HG02870 (cell line): ENCODE measurements around the gene ATP6V0A4.
"Not testable (repeated sequence)": the region's sequence is repeated elsewhere in the genome, so short reads cannot be mapped to it uniquely, and the experiment has no call there.

Experiments
- ATAC-seq: cut with Tn5 transposase; IDR thresholded peaks from one replicate; pipeline ENCODE4 v1.9.1; 2021; ENCODE audit warnings: mild to moderate bottlenecking, moderate library complexity; ENCODE audit not compliant: unreplicated experiment

Gene ATP6V0A4

GRCh38 chr7:138705167-138705566 lies 92.8 kb downstream of the ATP6V0A4 start:
- no peak for ATAC-seq

- no peak for ATAC-seq
These were observed 96.5 kb downstream of the ATP6V0A4 start for GRCh38 chr7:138701537-138701923.

GRCh38 chr7:138700857-138701536 lies 97.0 kb downstream of the ATP6V0A4 start, which contains the start of gene SVOPL:
Gene SVOPL (minus strand): TSS chr7:138701362. CDS start chr7:138679045, 22,317 bp downstream.
- no peak for ATAC-seq

- ATAC-seq: no peak
These were observed 98.3 kb downstream of the ATP6V0A4 start for GRCh38 chr7:138699661-138700060.

GRCh38 chr7:138698281-138698680 lies 99.7 kb downstream of the ATP6V0A4 start:
- no peak for ATAC-seq

GRCh38 chr7:138697535-138698182 lies 100.3 kb downstream of the ATP6V0A4 start:
- ATAC-seq: no peak

- ATAC-seq: not testable (repeated sequence)
These were observed 102.2 kb downstream of the ATP6V0A4 start for GRCh38 chr7:138695776-138696175.

GRCh38 chr7:138695106-138695505 lies 102.9 kb downstream of the ATP6V0A4 start:
- ATAC-seq: no peak

- ATAC-seq: no peak
These were observed 106.8 kb downstream of the ATP6V0A4 start for GRCh38 chr7:138691178-138691577.

GRCh38 chr7:138690495-138690894 lies 107.5 kb downstream of the ATP6V0A4 start:
- no peak for ATAC-seq

- ATAC-seq: not testable (repeated sequence)
These were observed 110.0 kb downstream of the ATP6V0A4 start for GRCh38 chr7:138688037-138688436.

- ATAC-seq: no peak
These were observed 113.7 kb downstream of the ATP6V0A4 start for GRCh38 chr7:138684340-138684739.

GRCh38 chr7:138679793-138680192 lies 118.2 kb downstream of the ATP6V0A4 start:
- no peak for ATAC-seq

GRCh38 chr7:138670594-138670993 lies 127.4 kb downstream of the ATP6V0A4 start:
- no peak for ATAC-seq

GRCh38 chr7:138669364-138669763 lies 128.6 kb downstream of the ATP6V0A4 start:
- ATAC-seq: no peak

GRCh38 chr7:138668946-138669345 lies 129.1 kb downstream of the ATP6V0A4 start:
- no peak for ATAC-seq

- no peak for ATAC-seq
These were observed 129.8 kb downstream of the ATP6V0A4 start for GRCh38 chr7:138668229-138668596.

GRCh38 chr7:138667535-138668228 lies 130.3 kb downstream of the ATP6V0A4 start:
- no peak for ATAC-seq

- ATAC-seq: no peak
These were observed 131.6 kb downstream of the ATP6V0A4 start for GRCh38 chr7:138666385-138666784.

- ATAC-seq: no peak
These were observed 132.3 kb downstream of the ATP6V0A4 start for GRCh38 chr7:138665669-138666140.

- ATAC-seq: no peak
These were observed 132.7 kb downstream of the ATP6V0A4 start for GRCh38 chr7:138665249-138665648.
